Endothelial cell of umbilical vein (primary cell): Measurements from ENCODE around the gene PRDX3. TPM values are rescaled to one million over a fixed set of nuclear protein-coding genes. Genes with fewer than 3 reads are reported as not detected.

Experiments
- BruUV-seq: library from RNA; stranded (reverse); fragments of 400-500 nt; replicated peaks from 2 replicates; lab custom pipeline; 2021; lab: Mats Ljungman, UMichigan
- CTCF ChIA-PET: fragments of 300-600, 350-600 bp; sonication (Branson Sonifier 250); formaldehyde crosslinking; loops from one replicate; lab custom pipeline; 2021; ENCODE audit warnings: antibody characterized with exemption, inconsistent platforms; lab: Charles Lee
- POLR2A ChIA-PET: fragments of 300-600, 350-600 bp; sonication (Branson Sonifier 250); formaldehyde crosslinking; loops from one replicate; lab custom pipeline; 2021; ENCODE audit warnings: antibody characterized with exemption, inconsistent platforms; lab: Charles Lee
- DNase-seq: peaks from one replicate; pipeline ENCODE4 v3.0.0-alpha.2; 2011; ENCODE audit warnings: low read depth, low spot score
- FAIRE-seq: peaks from 2 replicates; lab custom pipeline; 2011; peaks lifted over from hg19 to GRCh38; lab: Jason Lieb, UNC
- H2AFZ ChIP-seq: 2 replicates; pipeline ENCODE4 v1.6.0; 2012; ENCODE audit warnings: low read depth, low read length, control low read depth, inconsistent platforms
- H3K27ac ChIP-seq: 2 replicates; pipeline ENCODE4 v1.5.1; 2011; ENCODE audit warnings: low read depth, mild to moderate bottlenecking, control low read depth, low read length, moderate library complexity; ENCODE audit not compliant: insufficient read depth
- H3K27me3 ChIP-seq, 2 experiments: 2 replicates each; pipeline versions ENCODE4 v1.6.0 to v1.6.1; 2011; ENCODE audit warnings: low read length in 2 of 2, mixed read lengths in 1 of 2; ENCODE audit not compliant: control insufficient read depth in 2 of 2, insufficient read depth in 2 of 2
- H3K36me3 ChIP-seq, 2 experiments: 2 replicates in 1 of 2; 3 replicates in 1 of 2; pipeline ENCODE4 v1.5.1; 2011; ENCODE audit warnings: low read length in 2 of 2, mild to moderate bottlenecking in 1 of 2, moderate library complexity in 1 of 2; ENCODE audit not compliant: control insufficient read depth in 2 of 2, insufficient read depth in 2 of 2; ENCODE audit errors: extremely low read depth in 1 of 2
- H3K4me1 ChIP-seq: 3 replicates; pipeline ENCODE4 v1.5.1; 2011; ENCODE audit warnings: mild to moderate bottlenecking, low read length; ENCODE audit not compliant: control insufficient read depth, insufficient read depth; ENCODE audit errors: extremely low read depth
- H3K4me2 ChIP-seq: 2 replicates; pipeline ENCODE4 v1.6.1; 2011; ENCODE audit warnings: low read length, control low read depth, mixed read lengths; ENCODE audit not compliant: insufficient read depth
- H3K4me3 ChIP-seq, 3 experiments: fragments of 200-600 bp in 1 of 3; sonication (generic), shearing (Covaris generic) in 1 of 3; replicated peaks in 1 of 3; 2 replicates each; pipeline ENCODE4 v1.5.1; 2011 to 2016; ENCODE audit warnings: control low read depth in 3 of 3, low read length in 3 of 3, mild to moderate bottlenecking in 2 of 3, inconsistent platforms in 1 of 3, low read depth in 1 of 3, moderate library complexity in 1 of 3; ENCODE audit not compliant: insufficient read depth in 1 of 3
- H3K79me2 ChIP-seq: 2 replicates; pipeline ENCODE4 v1.6.0; 2012; ENCODE audit warnings: low read length, inconsistent platforms; ENCODE audit not compliant: control insufficient read depth, insufficient read depth
- H3K9ac ChIP-seq: replicated peaks from 2 replicates; pipeline ENCODE3; 2011; ENCODE audit warnings: low read length, control low read depth; ENCODE audit not compliant: insufficient read depth; ENCODE audit errors: extremely low read depth
- H3K9me1 ChIP-seq: replicated peaks from 3 replicates; pipeline ENCODE4 v1.6.0; 2011; ENCODE audit warnings: mild to moderate bottlenecking, low read length; ENCODE audit not compliant: control insufficient read depth, insufficient read depth; ENCODE audit errors: extremely low read depth
- H3K9me3 ChIP-seq: replicated peaks from 2 replicates; pipeline ENCODE4 v1.5.1; 2012; ENCODE audit warnings: low read length, inconsistent platforms; ENCODE audit not compliant: control insufficient read depth, insufficient read depth
- H4K20me1 ChIP-seq: replicated peaks from 2 replicates; pipeline ENCODE3; 2011; ENCODE audit warnings: mild to moderate bottlenecking, low read length; ENCODE audit not compliant: control insufficient read depth, insufficient read depth; ENCODE audit errors: extremely low read depth
- CTCF ChIP-seq, 2 donors: IDR thresholded peaks; 1 replicate in 1 of 2; 2 replicates in 1 of 2; pipeline ENCODE4 v1.5.1; 2011; ENCODE audit warnings: low read length in 2 of 2, mild to moderate bottlenecking in 2 of 2, moderate library complexity in 2 of 2, control low read depth in 1 of 2, inconsistent platforms in 1 of 2, low read depth in 1 of 2; ENCODE audit not compliant: insufficient read depth in 1 of 2; ENCODE audit errors: extremely low read depth in 1 of 2
- FOS ChIP-seq: IDR thresholded peaks from 2 replicates; pipeline ENCODE4 v1.6.1; 2011; ENCODE audit warnings: mild to moderate bottlenecking, low read length, moderate library complexity, borderline replicate concordance; ENCODE audit not compliant: insufficient read depth
- GATA2 ChIP-seq: IDR thresholded peaks from 2 replicates; pipeline ENCODE4 v1.7.0; 2011; ENCODE audit warnings: low read depth, mild to moderate bottlenecking, moderate library complexity, mixed read lengths, low read length; ENCODE audit not compliant: insufficient read length, insufficient read depth
- JUN ChIP-seq: IDR thresholded peaks from 2 replicates; pipeline ENCODE4 v1.6.1; 2011; ENCODE audit warnings: borderline replicate concordance, low read depth; ENCODE audit not compliant: insufficient read length, insufficient read depth
- MYC ChIP-seq: IDR thresholded peaks from one replicate; pipeline ENCODE4 v1.6.1; 2011; ENCODE audit warnings: mild to moderate bottlenecking, low read depth, low read length
- POLR2A ChIP-seq: IDR thresholded peaks from 2 replicates; pipeline ENCODE4 v1.6.1; 2012; ENCODE audit warnings: low read depth, mild to moderate bottlenecking, control low read depth, low read length
- POLR2AphosphoS5 ChIP-seq: IDR thresholded peaks from 2 replicates; pipeline ENCODE4 v1.6.1; 2012; ENCODE audit warnings: low read depth, mild to moderate bottlenecking, control low read depth, low read length, moderate library complexity; ENCODE audit not compliant: insufficient read depth
- dilution Hi-C: fragments of 300-500 bp; cut with MboI; formaldehyde crosslinking; loops from one replicate; pipeline ENCODE4 v1.15.0; 2019; ENCODE audit warnings: low sequenced_read_pairs; ENCODE audit not compliant: extremely low pct_ligation_motif_present
- intact Hi-C: fragments of 100-400 bp; cut with micrococcal nuclease; formaldehyde crosslinking; loops from one replicate; pipeline ENCODE4 v1.10.0; 2022
- polyA plus RNA-seq, 4 experiments: library from polyadenylated mRNA; depleted of rRNA in 3 of 4; stranded (reverse) in 3 of 4; unstranded in 1 of 4; fragments of >200 nt; gene quantifications; 2 replicates each; pipeline versions ENCODE4 v1.2.1 to v1.2.3, GENCODE V29; 2011 to 2012; ENCODE audit warnings: missing spikeins in 1 of 4
- total RNA-seq: library from RNA; stranded (reverse); gene quantifications from 2 replicates; pipeline ENCODE4 v1.2.3, GENCODE V29; 2021

PRDX3 gene
- total and polyA plus RNA-seq, 2 donors (not counting 3 experiments of a cell fraction or from before 2014, with no cell fraction given) = 123 to 124 TPM

- H3K27me3 ChIP-seq = no peaks in the 10 kb centered on the region
- intact Hi-C loops (loop anchor here (1.0 to 2.0 kb wide), 3 partner anchors 20 to 398 kb away; partner anchors contain the start of genes PRDX3 and TIAL1), dilution Hi-C loops (no loop called here)
- H3K9me1 ChIP-seq = no peaks in the 10 kb centered on the region
- FAIRE-seq (no peak), DNase-seq (no peak)
- H3K27ac ChIP-seq = peak overlapping the region; percentile 34
- no peaks in the 10 kb centered on the region for H3K79me2 ChIP-seq
- no peaks in the 10 kb centered on the region for H4K20me1 ChIP-seq
- H2AFZ ChIP-seq = peak overlapping the region; percentile 17
- ChIA-PET POLR2A (interaction anchor here (1.5 kb wide), 1 partner anchor 9 kb away, joined by 3 read pairs; no protein-coding TSS in a partner anchor), CTCF (interaction anchor here (0.7 to 6.6 kb wide), 27 partner anchors 9 to 489 kb away, joined by 3 to 245 read pairs (median 6); partner anchors contain the start of genes GRK5 and RGS10)
- peaks cover 26% of the 10 kb centered on the region for H3K4me1 ChIP-seq
- TF ChIP-seq POLR2A (no peak), CTCF (IDR thresholded peaks at IDR 0.05; ENCODE audit: extremely low read depth in 1 of 2, insufficient read depth in 1 of 2, low read depth in 1 of 2, low read length in 2 of 2) (peak; percentile 23 to 27)
- H3K9ac ChIP-seq = no peak overlapping the region
- no peaks in the 10 kb centered on the region for H3K9me3 ChIP-seq
- no peak overlapping the region for H3K4me3 ChIP-seq
- H3K36me3 ChIP-seq = no peaks in the 10 kb centered on the region
- no peak overlapping the region for H3K4me2 ChIP-seq
- BruUV-seq = no TSS peak
These were observed 19.8 kb upstream of the PRDX3 start for GRCh38 chr10:119198438-119198837.

GRCh38 chr10:119197921-119198320 is 19.3 kb upstream of the PRDX3 start:
- Histone ChIP-seq H3K9ac (no peak overlapping the region), H3K36me3 (no peaks in the 10 kb centered on the region), H3K79me2 (no peaks in the 10 kb centered on the region), H3K4me3 (no peak overlapping the region), H4K20me1 (no peaks in the 10 kb centered on the region), H3K4me2 (peak overlapping the region; percentile 5), H3K27me3 (no peaks in the 10 kb centered on the region), H3K4me1 (peaks cover 21% of the 10 kb centered on the region), H3K9me3 (no peaks in the 10 kb centered on the region), H3K27ac (peak overlapping the region; percentile 34), H3K9me1 (no peaks in the 10 kb centered on the region), H2AFZ (peak overlapping the region; percentile 17)
- dilution Hi-C loops = no loop called here
- ChIA-PET POLR2A (interaction anchor here (1.5 kb wide), 1 partner anchor 9 kb away, joined by 3 read pairs; no protein-coding TSS in a partner anchor), CTCF (interaction anchor here (0.7 to 6.6 kb wide), 17 partner anchors 8 to 404 kb away, joined by 3 to 245 read pairs (median 6); partner anchors contain the start of genes GRK5 and RGS10)
- peak; percentile 33 for DNase-seq
- FAIRE-seq = peak; percentile 90
- intact Hi-C loops = loop anchor here (1.0 to 2.0 kb wide), 3 partner anchors 19 to 399 kb away; partner anchors contain the start of genes PRDX3 and TIAL1
- no peak for TF ChIP-seq GATA2
- TF ChIP-seq MYC = no peak
- TF ChIP-seq FOS = peak; percentile 76
- TF ChIP-seq JUN = peak; percentile 65
- TF ChIP-seq POLR2AphosphoS5 = peak; percentile 32
- BruUV-seq = no TSS peak
